ENCODE results near the gene PLCD4. TPM values are rescaled to one million over a fixed set of nuclear protein-coding genes. Genes with fewer than 3 reads are reported as not detected.

Gene PLCD4
- total RNA-seq, 4 donors from 2014 or later = 0.55 to 2.5 (median 1.5) TPM

DNA sequence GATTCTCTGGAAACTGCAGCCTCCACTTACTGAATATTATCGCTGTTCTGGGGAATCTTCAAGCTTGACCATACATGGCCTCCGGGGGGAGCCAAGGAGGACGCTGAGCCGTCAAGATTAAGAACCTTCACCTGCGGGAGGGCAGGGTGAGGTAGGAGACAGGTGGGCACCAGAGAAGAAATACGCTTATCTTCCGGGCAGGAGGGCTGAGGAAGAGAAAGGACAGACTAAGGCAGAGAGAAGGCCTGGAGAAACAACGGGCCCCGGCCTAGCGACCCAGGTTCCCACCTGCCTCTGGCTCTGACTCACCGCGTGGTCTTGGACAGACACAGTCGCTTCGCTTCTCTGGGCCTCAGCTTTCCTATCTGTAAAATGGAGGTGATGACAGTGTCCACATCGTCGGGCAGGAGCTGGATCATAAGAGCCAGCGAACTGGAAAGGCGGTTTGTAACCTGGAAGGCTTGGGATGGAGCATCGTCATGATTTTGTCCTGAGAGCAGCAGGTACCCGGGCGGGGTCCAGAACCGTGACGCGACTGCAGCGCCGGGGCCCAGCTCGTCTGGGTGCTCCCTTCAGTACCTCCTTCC is 51.1 kb downstream of the PLCD4 start:
- Histone ChIP-seq H3K4me3 (peak overlapping the region; percentile 70), H3K9me3 (no peaks in the 10 kb centered on the region), H3K27me3 (no peaks in the 10 kb centered on the region), H3K4me1 (peaks cover 26% of the 10 kb centered on the region), H3K27ac (peak overlapping the region; percentile 57), H3K36me3 (peaks cover 51% of the 10 kb centered on the region)
- no peak for DNase-seq (ENCODE audit: low spot score in 2 of 2)
- WGBS = 6% methylated on average over 16 of the region's 27 CpGs
- TF ChIP-seq, protein P1, sequence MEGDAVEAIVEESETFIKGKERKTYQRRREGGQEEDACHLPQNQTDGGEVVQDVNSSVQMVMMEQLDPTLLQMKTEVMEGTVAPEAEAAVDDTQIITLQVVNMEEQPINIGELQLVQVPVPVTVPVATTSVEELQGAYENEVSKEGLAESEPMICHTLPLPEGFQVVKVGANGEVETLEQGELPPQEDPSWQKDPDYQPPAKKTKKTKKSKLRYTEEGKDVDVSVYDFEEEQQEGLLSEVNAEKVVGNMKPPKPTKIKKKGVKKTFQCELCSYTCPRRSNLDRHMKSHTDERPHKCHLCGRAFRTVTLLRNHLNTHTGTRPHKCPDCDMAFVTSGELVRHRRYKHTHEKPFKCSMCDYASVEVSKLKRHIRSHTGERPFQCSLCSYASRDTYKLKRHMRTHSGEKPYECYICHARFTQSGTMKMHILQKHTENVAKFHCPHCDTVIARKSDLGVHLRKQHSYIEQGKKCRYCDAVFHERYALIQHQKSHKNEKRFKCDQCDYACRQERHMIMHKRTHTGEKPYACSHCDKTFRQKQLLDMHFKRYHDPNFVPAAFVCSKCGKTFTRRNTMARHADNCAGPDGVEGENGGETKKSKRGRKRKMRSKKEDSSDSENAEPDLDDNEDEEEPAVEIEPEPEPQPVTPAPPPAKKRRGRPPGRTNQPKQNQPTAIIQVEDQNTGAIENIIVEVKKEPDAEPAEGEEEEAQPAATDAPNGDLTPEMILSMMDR (IDR thresholded peaks at IDR 0.05) = no peak
- TF ChIP-seq POLR2A (IDR thresholded peaks at IDR 0.05) (no peak), POLR2AphosphoS5 (IDR thresholded peaks at IDR 0.05) (no peak), EP300 (IDR thresholded peaks at IDR 0.05) (no peak)

DNA sequence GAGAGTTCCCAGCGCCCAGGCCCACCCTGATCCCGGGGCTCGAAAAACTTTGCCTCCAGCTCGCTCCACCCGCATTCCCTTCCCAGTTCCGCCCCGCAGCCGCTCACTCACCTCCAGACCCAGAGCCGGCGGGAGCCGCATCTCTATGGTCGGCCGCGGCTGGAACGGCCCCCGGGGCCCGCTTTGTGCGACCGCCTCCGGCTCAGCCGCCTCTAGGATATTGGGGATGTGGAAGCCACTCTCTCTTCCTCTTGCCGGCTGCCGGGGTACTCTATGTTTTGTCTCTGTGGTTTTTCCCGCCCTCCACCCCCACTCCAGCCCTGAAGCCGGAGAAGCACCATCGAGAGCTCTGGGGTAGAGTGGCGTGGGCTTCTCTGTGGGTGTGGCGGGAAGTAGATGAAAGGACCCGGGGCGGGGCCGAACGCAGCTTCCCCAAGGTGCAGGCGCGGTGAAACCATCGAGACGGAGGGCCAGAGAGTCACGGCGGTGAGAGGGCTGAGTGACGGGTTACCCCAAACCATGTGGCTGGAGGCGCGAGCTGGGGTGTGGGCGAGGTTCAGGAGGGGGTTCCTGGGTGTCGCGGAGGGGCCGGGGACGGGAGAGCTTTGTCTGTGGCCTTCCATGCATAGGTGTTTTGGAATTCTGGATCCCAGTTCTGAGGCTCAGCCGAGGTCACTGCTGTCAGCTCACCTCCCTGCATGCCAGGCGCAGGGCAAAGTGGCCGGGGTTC is 51.7 kb downstream of the PLCD4 start, which contains the start of the genes BCS1L and ZNF142:
Gene BCS1L (plus strand): TSS at position 426 of the 730 bp plus-strand sequence. CDS start 1,305 bp downstream, outside the sequence.
Gene ZNF142 (minus strand): TSS at position 366 of the 730 bp plus-strand sequence. CDS start 3,194 bp downstream, outside the sequence.
- no peaks in the 10 kb centered on the region for H3K27me3 ChIP-seq
- H3K36me3 ChIP-seq = peaks cover 51% of the 10 kb centered on the region
- H3K4me3 ChIP-seq = peak within 1 kb of the TSS; percentile 70
- DNase-seq (ENCODE audit: low spot score in 2 of 2) = peak; percentile 92 to 96
- 2% methylated on average over 38 of the region's 49 CpGs for WGBS
- peak within 1 kb of the TSS; percentile 57 for H3K27ac ChIP-seq
- H3K4me1 ChIP-seq = peaks cover 26% of the 10 kb centered on the region
- H3K9me3 ChIP-seq = no peaks in the 10 kb centered on the region
- TF ChIP-seq POLR2AphosphoS5 (IDR thresholded peaks at IDR 0.05) (no peak), POLR2A (IDR thresholded peaks at IDR 0.05) (no peak), EP300 (IDR thresholded peaks at IDR 0.05) (no peak)
- TF ChIP-seq, protein P1 (IDR thresholded peaks at IDR 0.05) = no peak

DNA sequence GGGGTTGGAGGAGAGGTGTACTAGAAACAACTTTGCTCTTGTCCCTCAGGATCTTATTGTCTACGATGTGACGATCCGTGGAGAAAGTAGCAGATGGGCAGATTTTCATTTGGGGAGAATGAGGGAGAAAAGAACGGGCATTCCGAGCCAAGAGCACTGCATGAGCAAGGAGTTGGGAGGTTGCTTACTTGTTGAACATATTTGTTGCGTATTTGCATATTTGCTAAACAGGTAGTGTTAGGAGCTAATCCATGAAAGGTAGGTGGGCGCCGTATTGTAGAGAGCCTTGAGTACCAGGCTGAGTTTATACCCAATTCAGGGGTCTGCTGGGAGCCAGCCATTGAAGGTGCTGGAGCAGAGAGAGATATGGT is 52.3 kb downstream of the PLCD4 start:
- TF ChIP-seq POLR2A (IDR thresholded peaks at IDR 0.05) = no peak
- TF ChIP-seq, protein P1 (IDR thresholded peaks at IDR 0.05) = no peak
- WGBS = 13% methylated on average over 8 of the region's 8 CpGs
- Histone ChIP-seq H3K27me3 (no peaks in the 10 kb centered on the region), H3K36me3 (peaks cover 51% of the 10 kb centered on the region), H3K4me3 (peak overlapping the region; percentile 70), H3K4me1 (peaks cover 26% of the 10 kb centered on the region), H3K27ac (peak overlapping the region; percentile 57), H3K9me3 (no peaks in the 10 kb centered on the region)
- no peak for DNase-seq (ENCODE audit: low spot score in 2 of 2)

DNA sequence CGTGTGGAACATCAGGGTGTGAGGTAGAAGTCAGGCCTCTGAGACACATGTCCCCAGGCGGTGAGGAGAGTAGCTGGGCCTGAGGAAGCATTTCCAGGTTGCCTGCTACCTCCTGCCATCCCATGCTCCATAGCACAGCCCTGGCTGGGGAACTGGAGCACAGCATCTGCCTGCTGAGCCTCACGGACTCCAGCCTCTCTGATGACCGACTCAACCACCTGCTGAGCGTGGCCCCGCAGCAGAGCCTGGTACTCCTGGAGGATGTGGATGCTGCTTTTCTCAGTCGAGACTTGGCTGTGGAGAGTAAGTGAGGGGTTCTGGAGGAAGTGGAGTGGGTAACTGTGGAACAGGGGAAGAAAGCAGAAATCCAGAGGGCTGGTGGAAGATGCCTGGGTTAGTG is 54.7 kb downstream of the PLCD4 start:
- Histone ChIP-seq H3K9me3 (no peaks in the 10 kb centered on the region), H3K36me3 (peaks cover 58% of the 10 kb centered on the region), H3K27me3 (no peaks in the 10 kb centered on the region), H3K4me1 (peaks cover 26% of the 10 kb centered on the region), H3K27ac (no peak overlapping the region), H3K4me3 (no peak overlapping the region)
- 90% methylated on average over 6 of the region's 7 CpGs for WGBS
- TF ChIP-seq, protein P1 (IDR thresholded peaks at IDR 0.05) = no peak
- TF ChIP-seq POLR2AphosphoS5 (IDR thresholded peaks at IDR 0.05) (no peak), EP300 (IDR thresholded peaks at IDR 0.05) (no peak), POLR2A (IDR thresholded peaks at IDR 0.05) (no peak)
- no peak for DNase-seq (ENCODE audit: low spot score in 2 of 2)

DNA sequence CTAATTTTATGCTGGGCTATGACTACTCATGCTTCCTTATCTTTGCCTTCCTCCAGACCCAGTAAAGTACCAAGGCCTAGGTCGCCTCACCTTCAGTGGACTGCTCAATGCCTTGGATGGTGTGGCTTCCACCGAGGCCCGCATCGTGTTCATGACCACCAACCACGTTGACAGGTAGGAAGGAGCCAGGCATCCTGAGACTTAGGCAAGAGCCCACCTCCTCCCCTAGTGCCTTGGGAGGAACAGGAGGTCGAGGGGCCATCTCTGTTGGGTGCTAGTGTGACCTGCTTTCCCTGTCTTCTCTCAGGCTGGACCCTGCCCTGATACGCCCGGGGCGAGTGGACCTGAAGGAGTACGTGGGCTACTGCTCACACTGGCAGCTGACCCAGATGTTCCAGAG is 55.1 kb downstream of the PLCD4 start:
- Histone ChIP-seq H3K27me3 (no peaks in the 10 kb centered on the region), H3K9me3 (no peaks in the 10 kb centered on the region), H3K4me1 (peaks cover 23% of the 10 kb centered on the region), H3K4me3 (no peak overlapping the region), H3K36me3 (peaks cover 60% of the 10 kb centered on the region), H3K27ac (no peak overlapping the region)
- WGBS = 84% methylated on average over 10 of the region's 10 CpGs
- no peak for DNase-seq (ENCODE audit: low spot score in 2 of 2)
- no peak for TF ChIP-seq POLR2AphosphoS5 (IDR thresholded peaks at IDR 0.05)
- no peak for TF ChIP-seq EP300 (IDR thresholded peaks at IDR 0.05)
- no peak for TF ChIP-seq POLR2A (IDR thresholded peaks at IDR 0.05)
- TF ChIP-seq, protein P1 (IDR thresholded peaks at IDR 0.05) = no peak

All from suprapubic skin (tissue), 4 donors.